NT2/D1 (cell line): ENCODE results near the gene S100A4.

ENCODE experiments used
- SUZ12 ChIP-seq: IDR thresholded peaks from 2 replicates; pipeline ENCODE4 v1.6.1; 2011; ENCODE audit not compliant: insufficient read length, insufficient read depth; ENCODE audit errors: extremely low read depth
- YY1 ChIP-seq: IDR thresholded peaks from 2 replicates; pipeline ENCODE4 v1.6.1; 2011; ENCODE audit not compliant: insufficient read length, insufficient read depth
- ZNF274 ChIP-seq: IDR thresholded peaks from 2 replicates; pipeline ENCODE4 v1.6.1; 2011; ENCODE audit warnings: mild to moderate bottlenecking, low read depth, low read length

- TF ChIP-seq ZNF274: no peak
- no peak for TF ChIP-seq YY1
- no peak for TF ChIP-seq SUZ12
These were observed 31.9 kb downstream of the S100A4 start for GRCh38 chr1:153513666-153514065.
